DND-41 (cell line): Measurements from ENCODE around the gene PPP1CB.

ENCODE experiments used
- EZH2 ChIP-seq: IDR thresholded peaks from 3 replicates; pipeline ENCODE4 v1.6.1; 2012; ENCODE audit warnings: borderline replicate concordance, low read depth, mild to moderate bottlenecking, moderate library complexity, low read length, inconsistent platforms; ENCODE audit not compliant: severe bottlenecking
- TF ChIP-seq, protein P1 (sequence below): IDR thresholded peaks from 2 replicates; pipeline ENCODE4 v1.5.1; 2012; ENCODE audit warnings: borderline replicate concordance, low read length, moderate library complexity, mild to moderate bottlenecking; ENCODE audit not compliant: poor library complexity, severe bottlenecking; ENCODE audit errors: extremely low read depth

DNA sequence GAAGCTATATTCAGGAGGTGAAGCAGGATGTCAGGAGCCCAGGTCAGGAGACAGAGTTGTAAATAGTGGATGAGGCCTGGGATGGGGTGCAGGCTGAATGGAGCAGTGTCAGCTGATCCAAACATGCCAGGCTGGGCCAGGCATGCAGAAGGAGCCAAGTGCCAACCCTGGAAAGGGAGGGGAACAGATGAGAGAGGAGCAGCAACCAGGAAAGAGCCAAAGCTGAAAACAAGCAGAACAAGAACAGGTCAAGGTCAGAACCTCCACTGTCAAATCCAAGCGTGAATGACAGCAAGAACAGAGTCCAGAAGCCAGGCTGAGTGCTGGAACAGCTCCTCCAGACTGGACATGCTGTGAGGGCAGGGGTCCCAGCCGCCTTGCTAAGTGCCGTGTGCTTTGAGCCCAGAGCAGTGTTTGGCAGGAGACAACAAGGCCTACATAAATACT lies 49.2 kb upstream of the PPP1CB start:
- TF ChIP-seq, protein P1, sequence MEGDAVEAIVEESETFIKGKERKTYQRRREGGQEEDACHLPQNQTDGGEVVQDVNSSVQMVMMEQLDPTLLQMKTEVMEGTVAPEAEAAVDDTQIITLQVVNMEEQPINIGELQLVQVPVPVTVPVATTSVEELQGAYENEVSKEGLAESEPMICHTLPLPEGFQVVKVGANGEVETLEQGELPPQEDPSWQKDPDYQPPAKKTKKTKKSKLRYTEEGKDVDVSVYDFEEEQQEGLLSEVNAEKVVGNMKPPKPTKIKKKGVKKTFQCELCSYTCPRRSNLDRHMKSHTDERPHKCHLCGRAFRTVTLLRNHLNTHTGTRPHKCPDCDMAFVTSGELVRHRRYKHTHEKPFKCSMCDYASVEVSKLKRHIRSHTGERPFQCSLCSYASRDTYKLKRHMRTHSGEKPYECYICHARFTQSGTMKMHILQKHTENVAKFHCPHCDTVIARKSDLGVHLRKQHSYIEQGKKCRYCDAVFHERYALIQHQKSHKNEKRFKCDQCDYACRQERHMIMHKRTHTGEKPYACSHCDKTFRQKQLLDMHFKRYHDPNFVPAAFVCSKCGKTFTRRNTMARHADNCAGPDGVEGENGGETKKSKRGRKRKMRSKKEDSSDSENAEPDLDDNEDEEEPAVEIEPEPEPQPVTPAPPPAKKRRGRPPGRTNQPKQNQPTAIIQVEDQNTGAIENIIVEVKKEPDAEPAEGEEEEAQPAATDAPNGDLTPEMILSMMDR = no peak
- no peak for TF ChIP-seq EZH2
